K562 (cell line): Measurements from ENCODE around the gene SKIC8. TPM values are rescaled to one million over a fixed set of nuclear protein-coding genes. Genes with fewer than 3 reads are reported as not detected.

Experiments
- CEBPB ChIP-seq: fragments of 450-650 bp; IDR thresholded peaks from 2 replicates; pipeline ENCODE4 v1.6.1; 2016; ENCODE audit warnings: missing genetic modification characterization, missing compliant biosample characterization
- CTBP1 ChIP-seq: fragments of 450-650 bp; IDR thresholded peaks from 2 replicates; pipeline ENCODE4 v1.6.1; 2016; ENCODE audit warnings: borderline replicate concordance
- DEAF1 ChIP-seq: fragments of 450-650 bp; formaldehyde crosslinking; IDR thresholded peaks from 2 replicates; pipeline ENCODE4 v1.4.0; 2020; ENCODE audit warnings: mild to moderate bottlenecking, moderate library complexity
- EGR1 ChIP-seq: fragments of 450-650 bp; conservative IDR thresholded peaks from 2 replicates; pipeline ENCODE4 v1.6.1; 2017; ENCODE audit warnings: mild to moderate bottlenecking
- ETV6 ChIP-seq, 3 experiments: fragments of 150-350 bp in 1 of 3; sonication (generic) in 1 of 3; formaldehyde crosslinking in 1 of 3; IDR thresholded peaks; 2 replicates each; pipeline versions ENCODE4 v1.6.1 to v1.8.0; 2014 to 2022; ENCODE audit warnings: borderline replicate concordance in 2 of 3, low read depth in 2 of 3, antibody characterized with exemption in 1 of 3, low read length in 1 of 3, mild to moderate bottlenecking in 1 of 3, missing genetic modification reagents in 1 of 3
- KLF10 ChIP-seq: fragments of 250-450 bp; sonication (Bioruptor Pico); IDR thresholded peaks from 2 replicates; pipeline ENCODE4 v1.6.1; 2021; ENCODE audit warnings: matching md5 sums
- NCOA1 ChIP-seq: fragments of 450-650 bp; IDR thresholded peaks from 2 replicates; pipeline ENCODE4 v1.6.1; 2016; ENCODE audit warnings: low read depth
- POLR2AphosphoS2 ChIP-seq: IDR thresholded peaks from 2 replicates; pipeline ENCODE4 v1.6.1; 2012; ENCODE audit warnings: low read length, improper control_type of control experiment
- RAD21 ChIP-seq, 2 experiments: fragments of 250-450 bp in 1 of 2; fragments of 450-650 bp in 1 of 2; sonication (Bioruptor Pico) in 1 of 2; formaldehyde crosslinking in 1 of 2; IDR thresholded peaks in 1 of 2; conservative IDR thresholded peaks in 1 of 2; 2 replicates each; pipeline versions ENCODE4 v1.4.0 to v1.8.0; 2020 to 2022; ENCODE audit warnings: mild to moderate bottlenecking in 2 of 2, moderate library complexity in 1 of 2
- TBP ChIP-seq: optimal IDR thresholded peaks from 2 replicates; pipeline ENCODE3; 2011; ENCODE audit warnings: low read depth, low read length, improper control_type of control experiment
- TCFL5 ChIP-seq: fragments of 250-450 bp; sonication (Bioruptor Pico); conservative IDR thresholded peaks from 2 replicates; pipeline ENCODE4 v1.6.1; 2021; ENCODE audit warnings: mild to moderate bottlenecking, moderate library complexity, matching md5 sums
- ZNF592 ChIP-seq: fragments of 450-650 bp; IDR thresholded peaks from 2 replicates; pipeline ENCODE4 v1.6.1; 2017; ENCODE audit warnings: antibody characterized with exemption, mild to moderate bottlenecking
- polyA plus RNA-seq, 8 experiments: library from polyadenylated mRNA; depleted of rRNA in 4 of 8; stranded (reverse) in 5 of 8; unstranded in 3 of 8; fragments of >200 nt; fragmentation: Nextera tagmentation in 2 of 8; fragmentation: Illumina TruSeq in 1 of 8; extraction: Ambion mirVana in 2 of 8; extraction: Trizol in 1 of 8; gene quantifications; 2 replicates each; pipeline versions ENCODE4 v1.2.1 to v1.2.3, GENCODE V29; 2011 to 2014; ENCODE audit warnings: inconsistent platforms in 1 of 8, missing spikeins in 1 of 8
- total RNA-seq, 7 experiments: library from RNA; depleted of rRNA in 6 of 7; stranded (reverse); fragments of >200 nt in 6 of 7; fragmentation: Illumina TruSeq in 2 of 7; extraction: Trizol in 2 of 7; gene quantifications; 2 replicates each; pipeline versions ENCODE4 v1.2.1 to v1.2.3, GENCODE V29; 2011 to 2021; ENCODE audit warnings: low replicate concordance in 1 of 7
- TF ChIP-seq, protein P1 (sequence below): fragments of 250-450 bp; sonication (Bioruptor Pico); IDR thresholded peaks from 2 replicates; pipeline ENCODE4 v1.5.0; 2021; ENCODE audit warnings: mild to moderate bottlenecking, borderline replicate concordance
- TF ChIP-seq, protein P2 (sequence below): fragments of 250-450 bp; sonication (Bioruptor Pico); IDR thresholded peaks from 2 replicates; pipeline ENCODE4 v1.8.0; 2021; ENCODE audit warnings: moderate library complexity, mild to moderate bottlenecking, inconsistent platforms

SKIC8 gene
- total and polyA plus RNA-seq, 9 of the 15 experiments (the other 6 are each of a cell fraction or from before 2014, with no cell fraction given): 79.5 to 389 (median 146) TPM

- TF ChIP-seq ZNF592 (no peak), RAD21 (CRISPR knock-in tag; conservative IDR thresholded peaks at IDR 0.05 in 1 of 2, IDR thresholded peaks at IDR 0.05 in 1 of 2) (peak; percentile 91 to 93), TCFL5 (CRISPR knock-in tag) (no peak), CTBP1 (no peak), TBP (peak; percentile 16), POLR2AphosphoS2 (no peak), EGR1 (peak; percentile 33), NCOA1 (no peak), ETV6 (IDR thresholded peaks at IDR 0.05; ENCODE audit: borderline replicate concordance in 1 of 2, low read depth in 2 of 2, low read length in 1 of 2) (no peak), ETV6 (CRISPR knock-in tag; IDR thresholded peaks at IDR 0.05; ENCODE audit: borderline replicate concordance) (no peak), DEAF1 (CRISPR knock-in tag) (peak; percentile 75), KLF10 (no peak), CEBPB (peak; percentile 87)
- TF ChIP-seq, protein P1, sequence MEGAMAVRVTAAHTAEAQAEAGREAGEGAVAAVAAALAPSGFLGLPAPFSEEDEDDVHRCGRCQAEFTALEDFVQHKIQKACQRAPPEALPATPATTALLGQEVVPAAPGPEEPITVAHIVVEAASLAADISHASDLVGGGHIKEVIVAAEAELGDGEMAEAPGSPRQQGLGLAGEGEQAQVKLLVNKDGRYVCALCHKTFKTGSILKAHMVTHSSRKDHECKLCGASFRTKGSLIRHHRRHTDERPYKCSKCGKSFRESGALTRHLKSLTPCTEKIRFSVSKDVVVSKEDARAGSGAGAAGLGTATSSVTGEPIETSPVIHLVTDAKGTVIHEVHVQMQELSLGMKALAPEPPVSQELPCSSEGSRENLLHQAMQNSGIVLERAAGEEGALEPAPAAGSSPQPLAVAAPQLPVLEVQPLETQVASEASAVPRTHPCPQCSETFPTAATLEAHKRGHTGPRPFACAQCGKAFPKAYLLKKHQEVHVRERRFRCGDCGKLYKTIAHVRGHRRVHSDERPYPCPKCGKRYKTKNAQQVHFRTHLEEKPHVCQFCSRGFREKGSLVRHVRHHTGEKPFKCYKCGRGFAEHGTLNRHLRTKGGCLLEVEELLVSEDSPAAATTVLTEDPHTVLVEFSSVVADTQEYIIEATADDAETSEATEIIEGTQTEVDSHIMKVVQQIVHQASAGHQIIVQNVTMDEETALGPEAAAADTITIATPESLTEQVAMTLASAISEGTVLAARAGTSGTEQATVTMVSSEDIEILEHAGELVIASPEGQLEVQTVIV (CRISPR knock-in tag): no peak
- TF ChIP-seq, protein P2, sequence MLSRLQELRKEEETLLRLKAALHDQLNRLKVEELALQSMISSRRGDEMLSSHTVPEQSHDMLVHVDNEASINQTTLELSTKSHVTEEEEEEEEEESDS (CRISPR knock-in tag): no peak
These were observed 58.4 kb downstream of the SKIC8 start (continued) for GRCh38 chr15:78241017-78241416.
